Measurements from ENCODE around the gene HTR1D.
"Not testable (repeated sequence)": the region's sequence is repeated elsewhere in the genome, so short reads cannot be mapped to it uniquely, and the experiment has no call there.

Gene HTR1D

DNA sequence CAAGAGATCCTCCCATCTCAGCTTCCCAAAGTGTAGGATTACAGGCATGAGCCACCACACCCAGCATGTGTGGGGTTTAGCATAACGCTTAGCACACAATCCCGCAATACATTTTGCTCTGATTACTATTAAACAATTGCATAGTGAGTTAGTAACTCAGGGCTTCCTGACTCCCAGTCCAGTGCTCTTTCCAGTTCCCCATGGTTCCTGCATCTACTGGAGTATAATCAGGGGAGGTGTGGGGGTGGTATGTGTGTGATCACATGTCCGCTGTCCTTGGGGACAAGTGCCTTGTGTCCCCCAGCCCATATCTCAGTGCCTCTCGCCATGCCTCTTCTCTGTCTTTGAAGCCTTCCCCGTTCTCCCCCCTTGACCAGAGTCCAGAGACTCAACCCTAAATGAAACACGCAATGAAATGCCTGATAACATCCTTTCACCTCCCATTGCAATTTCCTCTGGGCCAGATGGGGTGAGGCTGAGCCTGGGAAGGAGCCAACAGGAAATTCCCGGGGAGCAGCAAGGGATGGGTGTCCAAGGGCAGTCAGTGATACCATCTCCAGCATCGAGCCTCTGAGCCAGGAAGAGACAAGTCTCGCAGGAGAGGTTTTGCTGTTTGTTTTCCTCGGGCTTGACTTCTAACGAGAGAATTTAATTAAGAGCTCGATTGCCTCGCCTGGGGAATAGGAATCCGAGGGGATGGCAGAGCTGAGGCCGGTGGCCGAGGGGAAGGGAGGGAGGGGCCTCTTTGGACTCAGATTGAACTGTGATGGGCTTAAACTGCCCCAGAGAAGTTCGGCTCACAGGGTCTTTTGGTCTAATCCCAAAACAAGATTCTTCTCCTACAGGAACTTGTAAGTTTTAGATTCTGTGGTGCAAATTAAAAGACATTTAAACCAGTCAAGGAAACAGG, 7.7 kb upstream of the HTR1D start:
- no peak overlapping the region for H3K27ac Mint-ChIP-seq
- ATAC-seq (no peak), DNase-seq (ENCODE audit: low spot score in 2 of 2) (no peak)
- H3K9me3 Mint-ChIP-seq = no peaks in the 10 kb centered on the region
- H3K4me1 Mint-ChIP-seq = no peaks in the 10 kb centered on the region
- no peaks in the 10 kb centered on the region for H3K36me3 Mint-ChIP-seq
- no peak overlapping the region for H3K4me3 Mint-ChIP-seq

- not testable (repeated sequence) for H3K4me1 Mint-ChIP-seq; H3K9me3 Mint-ChIP-seq; ATAC-seq; H3K36me3 Mint-ChIP-seq; H3K4me3 Mint-ChIP-seq; DNase-seq (ENCODE audit: low spot score in 2 of 2); H3K27ac Mint-ChIP-seq
Observed at GRCh38 chr1:23223963-23224362, 6.7 kb upstream of the HTR1D start.

DNA sequence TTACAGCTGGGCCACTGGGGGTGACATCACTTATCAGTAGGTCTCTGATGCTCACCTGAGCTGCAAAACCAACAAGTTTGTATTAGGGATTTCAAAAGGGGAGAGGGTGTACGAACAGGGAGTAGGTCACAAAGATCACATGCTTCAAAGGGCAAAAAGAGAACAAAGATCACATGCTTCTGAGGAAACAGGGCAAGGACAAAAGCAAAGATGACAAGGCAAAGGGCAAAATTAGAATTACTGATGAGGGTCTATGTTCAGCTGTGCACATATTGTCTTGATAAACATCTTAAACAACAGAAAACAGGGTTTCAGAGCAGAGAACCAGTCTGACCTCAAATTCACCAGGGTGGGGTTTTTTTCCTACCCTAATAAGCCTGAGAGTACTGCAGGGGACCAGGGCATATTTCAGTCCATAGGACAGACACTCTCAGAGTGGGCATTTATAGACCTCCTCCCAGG, 6.2 kb upstream of the HTR1D start:
- DNase-seq (ENCODE audit: low spot score in 2 of 2); H3K9me3 Mint-ChIP-seq; ATAC-seq; H3K4me3 Mint-ChIP-seq; H3K4me1 Mint-ChIP-seq; H3K36me3 Mint-ChIP-seq; H3K27ac Mint-ChIP-seq: not testable (repeated sequence)

GRCh38 chr1:23222742-23223141, 5.4 kb upstream of the HTR1D start:
- DNase-seq (ENCODE audit: low spot score in 2 of 2) (no peak), ATAC-seq (no peak)
- Mint-ChIP-seq H3K4me1 (peaks cover 3% of the 10 kb centered on the region), H3K36me3 (no peaks in the 10 kb centered on the region), H3K4me3 (no peak overlapping the region), H3K9me3 (no peaks in the 10 kb centered on the region), H3K27ac (no peak overlapping the region)

GRCh38 chr1:23222331-23222730, 5.0 kb upstream of the HTR1D start:
- Mint-ChIP-seq H3K36me3 (no peaks in the 10 kb centered on the region), H3K4me1 (peaks cover 6% of the 10 kb centered on the region), H3K4me3 (no peak overlapping the region), H3K9me3 (no peaks in the 10 kb centered on the region), H3K27ac (no peak overlapping the region)
- ATAC-seq (no peak), DNase-seq (ENCODE audit: low spot score in 2 of 2) (no peak)

DNA sequence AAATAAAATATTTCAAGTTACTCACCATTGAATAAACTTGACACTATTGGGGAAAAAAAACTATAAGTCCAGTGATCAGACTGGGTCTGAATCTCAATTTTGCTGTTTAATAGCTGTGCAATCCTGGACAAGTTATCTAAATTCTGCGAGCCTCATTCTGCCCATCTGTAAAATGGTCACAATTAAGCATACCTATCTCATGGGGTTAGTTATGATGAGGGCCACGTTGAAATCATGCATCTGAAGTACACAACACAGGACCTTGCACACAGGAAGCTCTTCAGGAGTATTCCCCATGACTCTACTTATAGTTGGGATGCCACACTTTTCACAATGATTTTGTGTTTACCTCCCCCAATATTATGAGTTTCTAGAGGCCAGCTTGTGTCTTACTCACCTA, 3.8 kb upstream of the HTR1D start:
- no peak for ATAC-seq
- Mint-ChIP-seq H3K4me1 (peaks cover 6% of the 10 kb centered on the region), H3K36me3 (no peaks in the 10 kb centered on the region), H3K27ac (no peak overlapping the region), H3K4me3 (no peak overlapping the region), H3K9me3 (no peaks in the 10 kb centered on the region)
- no peak for DNase-seq (ENCODE audit: low spot score in 2 of 2)

DNA sequence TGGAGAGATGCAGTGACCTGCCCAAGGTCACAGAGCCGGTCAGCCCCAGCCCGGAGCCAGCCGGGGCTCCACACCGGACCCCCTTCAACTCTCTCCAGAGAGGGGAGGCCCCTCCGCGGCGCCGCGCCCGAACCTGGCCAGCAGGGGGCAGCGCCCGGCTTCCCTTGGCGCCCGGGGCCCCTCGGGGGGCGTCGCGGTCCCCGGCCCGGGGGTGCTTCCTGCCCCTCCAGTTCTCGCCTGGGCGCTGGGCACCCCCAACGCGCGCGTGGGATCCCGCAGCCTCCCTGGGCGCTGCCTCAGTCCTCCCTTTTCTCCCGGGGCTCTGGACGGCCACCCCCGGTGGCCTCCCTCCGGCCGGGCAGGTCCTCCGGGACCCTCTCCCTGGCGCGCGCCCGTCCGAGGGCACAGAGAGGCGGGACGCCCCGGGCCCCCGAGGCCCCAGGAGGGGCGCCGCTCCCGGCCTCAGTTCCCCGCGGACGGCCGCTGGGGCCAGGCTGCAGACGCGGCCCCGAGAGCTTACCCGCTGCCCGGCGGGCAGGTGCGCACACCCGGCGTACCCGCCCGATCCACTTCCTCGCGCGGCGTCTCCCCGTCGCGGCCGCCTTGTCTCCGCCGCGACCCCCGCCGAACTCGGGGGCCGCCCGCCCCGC, 406 bp downstream of the HTR1D start:
- H3K36me3 Mint-ChIP-seq = no peaks in the 10 kb centered on the region
- DNase-seq (ENCODE audit: low spot score in 2 of 2) = peak; percentile 22 to 70
- no peaks in the 10 kb centered on the region for H3K9me3 Mint-ChIP-seq
- no peak overlapping the region for H3K4me3 Mint-ChIP-seq
- H3K4me1 Mint-ChIP-seq = peaks cover 6% of the 10 kb centered on the region
- peak; percentile 53 for ATAC-seq
- H3K27ac Mint-ChIP-seq = no peak overlapping the region

DNA sequence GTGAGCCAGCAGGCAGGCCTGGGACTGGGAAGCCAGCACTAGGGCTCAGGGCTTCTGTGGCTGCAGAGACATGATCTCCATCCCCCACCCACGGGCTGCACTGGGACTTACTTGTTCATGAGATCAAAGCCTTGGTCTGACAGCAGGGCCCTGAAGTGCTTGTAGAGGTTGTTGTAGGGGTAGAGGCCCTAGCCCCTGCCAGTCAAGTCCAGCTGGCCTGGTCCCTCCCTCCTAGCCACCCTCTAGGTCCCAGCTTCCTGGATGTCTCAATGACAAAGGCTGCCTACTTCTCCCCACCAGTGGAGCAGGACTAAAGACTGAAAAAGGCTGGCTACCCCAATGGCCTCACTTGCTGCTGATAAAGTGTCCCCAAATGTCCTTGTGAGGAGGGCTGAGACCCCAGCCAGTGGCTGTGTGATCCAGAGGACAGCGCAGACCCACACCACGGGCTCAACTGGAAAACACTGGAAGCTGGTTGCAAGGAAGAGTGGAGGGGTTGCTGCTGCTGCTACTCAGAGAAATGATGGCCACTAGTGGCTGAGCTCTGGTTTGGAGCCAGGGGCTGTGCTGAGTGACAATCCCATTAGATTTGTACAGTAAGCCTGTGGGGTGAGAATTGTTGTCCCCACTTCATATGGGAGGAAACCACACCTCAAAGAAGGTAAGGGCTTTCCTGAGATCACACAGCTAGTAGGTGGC, 1.4 kb downstream of the HTR1D start:
- ATAC-seq (no peak), DNase-seq (ENCODE audit: low spot score in 2 of 2) (no peak)
- H3K9me3 Mint-ChIP-seq = no peaks in the 10 kb centered on the region
- peaks cover 6% of the 10 kb centered on the region for H3K4me1 Mint-ChIP-seq
- no peak overlapping the region for H3K27ac Mint-ChIP-seq
- no peaks in the 10 kb centered on the region for H3K36me3 Mint-ChIP-seq
- H3K4me3 Mint-ChIP-seq = no peak overlapping the region

DNA sequence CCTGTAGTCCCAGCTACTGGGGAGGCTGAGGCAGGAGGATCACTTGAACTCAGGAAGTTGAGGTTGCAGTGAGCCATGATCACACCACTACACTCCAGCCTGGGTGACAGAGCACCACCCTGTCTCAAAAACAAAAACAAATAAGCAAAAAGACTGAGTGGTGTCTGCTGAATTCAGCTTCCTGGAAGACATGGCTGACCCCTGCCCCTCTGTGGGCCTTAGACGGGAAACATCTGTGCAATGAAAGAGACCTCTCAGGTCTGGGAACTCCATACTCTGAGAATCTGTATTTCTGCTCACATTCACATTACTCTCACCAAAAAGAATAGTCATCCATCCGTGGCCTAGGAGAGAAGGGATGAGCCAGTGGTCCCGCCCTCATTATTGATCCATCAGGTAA, 2.0 kb downstream of the HTR1D start:
- no peaks in the 10 kb centered on the region for H3K36me3 Mint-ChIP-seq
- no peak overlapping the region for H3K4me3 Mint-ChIP-seq
- no peak overlapping the region for H3K27ac Mint-ChIP-seq
- H3K9me3 Mint-ChIP-seq = no peaks in the 10 kb centered on the region
- DNase-seq (ENCODE audit: low spot score in 2 of 2) (no peak), ATAC-seq (no peak)
- peaks cover 6% of the 10 kb centered on the region for H3K4me1 Mint-ChIP-seq

DNA sequence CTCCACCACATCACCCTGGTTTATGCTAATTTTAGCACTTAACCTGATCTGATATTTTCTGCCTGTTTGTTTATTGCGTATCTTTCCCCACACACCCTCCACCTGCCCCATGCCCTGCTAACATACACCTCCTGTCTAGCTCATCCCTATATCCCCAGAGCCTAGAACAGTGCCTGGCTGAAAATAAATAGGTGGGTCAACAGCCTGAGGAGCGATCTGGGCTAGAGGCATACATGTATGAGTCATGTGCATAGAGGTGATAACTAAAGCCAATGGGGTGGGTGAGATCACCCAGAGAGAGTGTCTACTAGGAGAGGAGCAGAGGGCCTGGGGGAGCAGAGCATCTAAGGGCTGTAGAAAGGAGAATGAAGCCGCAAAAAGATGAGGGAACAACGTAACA, 2.7 kb downstream of the HTR1D start:
- Mint-ChIP-seq H3K4me1 (peaks cover 6% of the 10 kb centered on the region), H3K36me3 (no peaks in the 10 kb centered on the region), H3K27ac (no peak overlapping the region), H3K9me3 (no peaks in the 10 kb centered on the region), H3K4me3 (no peak overlapping the region)
- ATAC-seq (no peak), DNase-seq (ENCODE audit: low spot score in 2 of 2) (no peak)

- no peaks in the 10 kb centered on the region for H3K36me3 Mint-ChIP-seq
- no peak overlapping the region for H3K4me3 Mint-ChIP-seq
- DNase-seq (ENCODE audit: low spot score in 2 of 2) (no peak), ATAC-seq (no peak)
- H3K27ac Mint-ChIP-seq = no peak overlapping the region
- H3K4me1 Mint-ChIP-seq = no peaks in the 10 kb centered on the region
- no peaks in the 10 kb centered on the region for H3K9me3 Mint-ChIP-seq
Observed at GRCh38 chr1:23211955-23212354, 5.3 kb downstream of the HTR1D start.

- DNase-seq (ENCODE audit: low spot score in 2 of 2) (no peak), ATAC-seq (no peak)
- Mint-ChIP-seq H3K36me3 (no peaks in the 10 kb centered on the region), H3K4me1 (peaks cover 3% of the 10 kb centered on the region), H3K27ac (no peak overlapping the region), H3K4me3 (no peak overlapping the region), H3K9me3 (no peaks in the 10 kb centered on the region)
Observed at GRCh38 chr1:23210963-23211362, 6.3 kb downstream of the HTR1D start.

GRCh38 chr1:23210351-23210785, 6.9 kb downstream of the HTR1D start:
- H3K27ac Mint-ChIP-seq = no peak overlapping the region
- no peak overlapping the region for H3K4me3 Mint-ChIP-seq
- H3K36me3 Mint-ChIP-seq = no peaks in the 10 kb centered on the region
- H3K4me1 Mint-ChIP-seq = peaks cover 5% of the 10 kb centered on the region
- no peak for ATAC-seq
- no peaks in the 10 kb centered on the region for H3K9me3 Mint-ChIP-seq
- DNase-seq (ENCODE audit: low spot score in 2 of 2) = no peak

GRCh38 chr1:23209770-23210169, 7.5 kb downstream of the HTR1D start:
- ATAC-seq = no peak
- Mint-ChIP-seq H3K36me3 (no peaks in the 10 kb centered on the region), H3K27ac (no peak overlapping the region), H3K9me3 (no peaks in the 10 kb centered on the region), H3K4me3 (no peak overlapping the region), H3K4me1 (peaks cover 5% of the 10 kb centered on the region)
- no peak for DNase-seq (ENCODE audit: low spot score in 2 of 2)

- H3K4me3 Mint-ChIP-seq = no peak overlapping the region
- ATAC-seq = no peak
- H3K4me1 Mint-ChIP-seq = peaks cover 5% of the 10 kb centered on the region
- DNase-seq (ENCODE audit: low spot score in 2 of 2) = no peak
- no peaks in the 10 kb centered on the region for H3K9me3 Mint-ChIP-seq
- no peaks in the 10 kb centered on the region for H3K36me3 Mint-ChIP-seq
- no peak overlapping the region for H3K27ac Mint-ChIP-seq
Observed at GRCh38 chr1:23208527-23208926, 8.8 kb downstream of the HTR1D start.
